ENCODE results near the gene LRBA. TPM values are rescaled to one million over a fixed set of nuclear protein-coding genes. Genes with fewer than 3 reads are reported as not detected.

The LRBA gene
- total RNA-seq, 1 donor from 2014 or later, result 46.2 TPM

DNA sequence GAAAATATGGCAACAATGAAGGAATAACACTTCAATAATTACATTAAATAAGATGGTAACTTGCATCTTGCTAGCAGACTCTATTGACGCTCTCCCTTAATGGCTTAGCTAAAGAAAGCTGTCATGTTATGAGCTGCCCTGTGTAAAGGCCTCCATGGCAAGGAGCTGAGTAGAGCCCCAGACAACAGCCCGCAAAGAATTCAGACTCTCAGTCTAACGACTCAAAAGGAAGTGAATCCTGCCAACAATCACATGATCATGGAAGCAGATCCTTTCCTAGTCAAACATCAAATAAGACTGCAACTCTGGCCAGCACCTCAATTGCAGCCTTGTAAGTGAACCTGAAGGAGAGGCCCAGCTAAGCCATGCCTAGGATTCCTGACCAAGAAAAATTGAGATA, 275.5 kb downstream of the LRBA start:
- ATAC-seq, result no peak

DNA sequence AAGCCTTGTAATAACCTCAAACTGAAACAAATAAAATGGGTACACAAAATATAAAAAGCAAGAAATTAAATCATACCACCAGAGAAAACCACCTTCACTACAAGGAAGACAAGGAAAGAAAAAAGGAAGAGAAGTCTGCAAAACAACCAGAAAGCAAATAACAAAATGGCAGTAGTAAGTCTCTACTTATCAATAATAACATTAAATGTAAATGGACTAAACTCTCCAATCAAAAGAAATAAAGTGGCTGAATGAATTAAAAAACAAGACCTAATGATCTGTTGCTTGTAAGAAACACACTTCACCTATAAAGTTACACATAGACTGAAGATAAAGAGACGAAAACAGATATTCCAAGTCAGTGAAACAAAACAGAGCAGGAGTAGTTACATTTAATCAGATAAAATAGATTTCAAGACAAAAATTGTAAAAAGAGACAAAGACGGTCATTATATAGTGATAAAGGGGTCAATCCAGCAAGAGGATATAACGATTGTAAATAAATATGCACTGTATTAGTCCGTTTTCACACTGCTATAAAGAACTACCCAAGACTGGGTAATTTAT, 289.0 kb downstream of the LRBA start:
- intact Hi-C loops (cut with DNase I), result no loop called here
- no peaks in the 10 kb centered on the region for H3K27me3 ChIP-seq (ENCODE audit: low read depth)
- no peak for ATAC-seq

More for the DNA sequence above, 275.5 kb downstream of the LRBA start:
- no peak for DNase-seq
- TF ChIP-seq, protein P1, sequence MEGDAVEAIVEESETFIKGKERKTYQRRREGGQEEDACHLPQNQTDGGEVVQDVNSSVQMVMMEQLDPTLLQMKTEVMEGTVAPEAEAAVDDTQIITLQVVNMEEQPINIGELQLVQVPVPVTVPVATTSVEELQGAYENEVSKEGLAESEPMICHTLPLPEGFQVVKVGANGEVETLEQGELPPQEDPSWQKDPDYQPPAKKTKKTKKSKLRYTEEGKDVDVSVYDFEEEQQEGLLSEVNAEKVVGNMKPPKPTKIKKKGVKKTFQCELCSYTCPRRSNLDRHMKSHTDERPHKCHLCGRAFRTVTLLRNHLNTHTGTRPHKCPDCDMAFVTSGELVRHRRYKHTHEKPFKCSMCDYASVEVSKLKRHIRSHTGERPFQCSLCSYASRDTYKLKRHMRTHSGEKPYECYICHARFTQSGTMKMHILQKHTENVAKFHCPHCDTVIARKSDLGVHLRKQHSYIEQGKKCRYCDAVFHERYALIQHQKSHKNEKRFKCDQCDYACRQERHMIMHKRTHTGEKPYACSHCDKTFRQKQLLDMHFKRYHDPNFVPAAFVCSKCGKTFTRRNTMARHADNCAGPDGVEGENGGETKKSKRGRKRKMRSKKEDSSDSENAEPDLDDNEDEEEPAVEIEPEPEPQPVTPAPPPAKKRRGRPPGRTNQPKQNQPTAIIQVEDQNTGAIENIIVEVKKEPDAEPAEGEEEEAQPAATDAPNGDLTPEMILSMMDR (IDR thresholded peaks at IDR 0.05), result no peak
- Histone ChIP-seq H3K27me3 (ENCODE audit: low read depth) (no peaks in the 10 kb centered on the region), H3K9me3 (peaks cover 7% of the 10 kb centered on the region), H3K36me3 (peaks cover 4% of the 10 kb centered on the region), H3K27ac (no peak overlapping the region), H3K4me3 (no peak overlapping the region), H3K4me1 (no peaks in the 10 kb centered on the region)
- intact Hi-C loops (cut with DNase I), result no loop called here

DNA sequence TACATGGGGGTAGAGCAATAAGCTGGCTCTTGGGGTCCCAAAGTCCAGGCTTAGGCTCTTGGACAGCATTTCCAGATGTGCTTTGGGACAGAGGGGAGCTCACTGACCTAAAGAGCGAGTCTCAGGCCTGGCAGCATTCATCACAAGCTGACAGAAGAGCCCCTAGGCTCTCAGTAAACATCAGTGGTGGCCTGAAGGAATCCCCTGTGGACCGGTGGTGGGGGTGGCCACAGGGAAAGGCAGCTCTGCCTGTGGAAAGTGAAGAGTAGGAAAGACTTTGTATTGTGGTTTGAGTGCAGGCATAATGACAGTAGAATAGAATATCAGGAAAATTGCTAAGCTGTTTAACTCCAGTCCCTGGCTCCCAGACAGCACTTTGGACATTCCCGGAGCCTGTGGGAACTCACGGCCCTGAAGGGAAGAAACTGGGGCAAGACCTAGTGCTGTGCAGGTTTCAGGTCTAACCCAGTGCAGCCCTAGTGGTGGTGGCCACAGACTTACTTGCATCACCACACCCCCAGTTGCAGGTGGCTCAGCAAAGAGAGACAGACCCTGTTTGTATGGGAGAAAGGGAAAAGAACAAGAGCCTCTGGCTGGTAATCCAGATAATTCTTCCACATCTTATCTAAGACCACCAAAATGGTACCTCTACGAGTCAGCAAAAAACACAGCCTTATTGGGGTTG, 291.2 kb downstream of the LRBA start:
- ATAC-seq (no peak), DNase-seq (no peak)
- Histone ChIP-seq H3K36me3 (no peaks in the 10 kb centered on the region), H3K27me3 (ENCODE audit: low read depth) (no peaks in the 10 kb centered on the region), H3K27ac (no peak overlapping the region), H3K9me3 (peaks cover 9% of the 10 kb centered on the region), H3K4me3 (no peak overlapping the region), H3K4me1 (peaks cover 13% of the 10 kb centered on the region)
- intact Hi-C loops (cut with DNase I), result no loop called here
- TF ChIP-seq, protein P1 (IDR thresholded peaks at IDR 0.05), result no peak

More for the DNA sequence above, 289.0 kb downstream of the LRBA start:
- no peak overlapping the region for H3K4me3 ChIP-seq
- no peaks in the 10 kb centered on the region for H3K36me3 ChIP-seq
- H3K9me3 ChIP-seq, result peaks cover 9% of the 10 kb centered on the region
- TF ChIP-seq, protein P1 (IDR thresholded peaks at IDR 0.05), result no peak
- no peak overlapping the region for H3K27ac ChIP-seq
- H3K4me1 ChIP-seq, result peaks cover 13% of the 10 kb centered on the region
- DNase-seq, result no peak

DNA sequence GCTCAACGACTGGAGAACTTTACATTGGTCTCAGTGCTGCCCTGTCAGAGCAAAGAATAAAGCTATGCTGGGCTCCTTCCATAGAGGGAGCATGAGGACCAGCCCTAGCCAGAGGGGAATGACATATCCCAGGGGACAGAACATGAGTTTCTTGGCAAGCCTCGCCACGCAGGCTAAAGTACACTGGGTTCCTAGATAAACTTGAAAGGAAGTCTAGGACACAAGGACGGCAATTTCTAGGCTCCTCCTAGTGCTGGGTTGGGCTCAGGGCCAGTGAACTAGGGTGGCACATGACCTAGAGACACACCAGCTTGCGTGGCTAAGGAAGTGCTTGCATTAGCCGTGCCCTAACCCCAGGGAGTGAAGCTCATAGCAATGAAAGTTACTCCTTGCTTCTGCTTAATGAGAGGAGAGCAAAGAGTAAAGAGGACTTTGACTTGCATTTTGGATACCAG, 292.1 kb downstream of the LRBA start:
- Histone ChIP-seq H3K27me3 (ENCODE audit: low read depth) (no peaks in the 10 kb centered on the region), H3K36me3 (no peaks in the 10 kb centered on the region), H3K4me3 (no peak overlapping the region), H3K9me3 (peaks cover 9% of the 10 kb centered on the region), H3K27ac (no peak overlapping the region), H3K4me1 (peaks cover 13% of the 10 kb centered on the region)
- intact Hi-C loops (cut with DNase I), result no loop called here
- TF ChIP-seq, protein P1 (IDR thresholded peaks at IDR 0.05), result peak; percentile 29
- DNase-seq, result peak; percentile 79
- ATAC-seq, result peak; percentile 93 to 97

DNA sequence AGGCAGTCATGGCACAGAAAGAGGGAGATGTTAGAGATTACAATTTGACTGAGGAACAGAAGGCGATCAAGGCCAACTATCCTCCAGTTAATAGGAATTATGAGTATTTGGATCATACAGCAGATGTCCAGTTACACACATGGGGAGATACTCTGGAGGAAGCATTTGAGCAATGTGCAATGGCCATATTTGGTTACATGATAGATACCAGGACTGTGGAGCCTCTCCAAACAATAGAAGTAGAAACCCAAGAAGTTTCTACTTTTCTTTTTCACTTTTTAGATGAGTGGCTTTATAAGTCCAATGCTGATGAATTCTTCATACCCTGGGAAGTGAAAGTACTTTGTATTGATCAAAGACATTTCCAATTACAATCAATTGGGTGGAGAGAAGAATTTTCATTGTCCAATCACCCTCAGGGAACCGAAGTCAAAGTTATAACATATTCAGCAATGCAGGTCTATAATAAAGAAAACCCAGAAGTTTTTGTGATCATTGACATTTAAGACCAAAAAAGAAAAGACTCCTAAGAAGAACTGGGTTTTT, 294.0 kb downstream of the LRBA start:
- DNase-seq (no peak), ATAC-seq (no peak)
- peaks cover 13% of the 10 kb centered on the region for H3K4me1 ChIP-seq
- intact Hi-C loops (cut with DNase I), result no loop called here
- H3K9me3 ChIP-seq, result peaks cover 3% of the 10 kb centered on the region
- no peaks in the 10 kb centered on the region for H3K27me3 ChIP-seq (ENCODE audit: low read depth)
- H3K4me3 ChIP-seq, result no peak overlapping the region
- no peaks in the 10 kb centered on the region for H3K36me3 ChIP-seq
- H3K27ac ChIP-seq, result no peak overlapping the region
- TF ChIP-seq, protein P1 (IDR thresholded peaks at IDR 0.05), result no peak

Data from lower lobe of right lung (tissue), 2 donors.